Natural killer cell (primary cell): ENCODE results near the gene VIPR2. TPM values are rescaled to one million over a fixed set of nuclear protein-coding genes. Genes with fewer than 3 reads are reported as not detected.

ENCODE experiments used
- ATAC-seq, 3 donors: fragments of 150-1000 bp in 2 of 3; fragments of 200-7000 bp in 1 of 3; cut with Tn5 transposase; 1 replicate in 1 of 3; 2 replicates in 2 of 3; pipeline ENCODE4 v1.10.0; 2021; ENCODE audit warnings: mild to moderate bottlenecking in 2 of 3, moderate library complexity in 2 of 3
- DNase-seq, 2 donors: peaks; one replicate each; pipeline versions ENCODE4 v3.0.0 to v3.0.0-alpha.2; 2013 to 2021; ENCODE audit warnings: mixed read lengths in 1 of 2
- H3K27ac ChIP-seq: one replicate; pipeline ENCODE4 v1.5.1; 2013; ENCODE audit warnings: mild to moderate bottlenecking, low read length
- H3K27me3 ChIP-seq: one replicate; pipeline ENCODE4 v1.6.1; 2013; ENCODE audit warnings: low read length; ENCODE audit not compliant: control insufficient read depth, insufficient read depth
- H3K36me3 ChIP-seq: one replicate; pipeline ENCODE4 v1.6.1; 2013; ENCODE audit warnings: low read length; ENCODE audit not compliant: control insufficient read depth, insufficient read depth
- H3K4me1 ChIP-seq: one replicate; pipeline ENCODE4 v1.6.1; 2013; ENCODE audit warnings: low read length; ENCODE audit not compliant: control insufficient read depth, insufficient read depth
- H3K4me3 ChIP-seq: one replicate; pipeline ENCODE4 v1.5.1; 2013; ENCODE audit warnings: low read length
- H3K9me3 ChIP-seq: one replicate; pipeline ENCODE4 v1.6.1; 2013; ENCODE audit warnings: low read length; ENCODE audit not compliant: control insufficient read depth, insufficient read depth
- H3K27ac Mint-ChIP-seq, 2 donors: one replicate each; pipeline ENCODE4 v1.8.0; 2022; ENCODE audit warnings: mild to moderate bottlenecking in 2 of 2, mixed read lengths in 2 of 2, moderate library complexity in 1 of 2
- H3K27me3 Mint-ChIP-seq, 2 donors: one replicate each; pipeline ENCODE4 v1.8.0; 2022; ENCODE audit warnings: low read depth in 2 of 2, mixed read lengths in 2 of 2
- H3K36me3 Mint-ChIP-seq: one replicate; pipeline ENCODE4 v1.8.0; 2022; ENCODE audit warnings: mixed read lengths
- H3K4me1 Mint-ChIP-seq, 2 donors: one replicate each; pipeline ENCODE4 v1.8.0; 2022; ENCODE audit warnings: mixed read lengths in 2 of 2
- H3K4me3 Mint-ChIP-seq: one replicate; pipeline ENCODE4 v1.8.0; 2022; ENCODE audit warnings: mild to moderate bottlenecking, moderate library complexity, mixed read lengths
- H3K9me3 Mint-ChIP-seq, 2 donors: one replicate each; pipeline ENCODE4 v1.8.0; 2022; ENCODE audit warnings: mixed read lengths in 2 of 2
- CTCF ChIP-seq: fragments of 200-600 bp; IDR thresholded peaks from one replicate; pipeline ENCODE4 v1.8.0; 2022; ENCODE audit warnings: antibody characterized with exemption
- WGBS: methylation state at CpG from one replicate; pipeline ENCODE4 v1.1.7; 2013; ENCODE audit warnings: missing lambda C conversion rate; ENCODE audit not compliant: insufficient coverage; 5-methylcytosine and 5-hydroxymethylcytosine counted together
- intact Hi-C: fragments of 100-400 bp; cut with micrococcal nuclease; formaldehyde crosslinking; loops from one replicate; pipeline ENCODE4 v1.14.2; 2022
- total RNA-seq, 4 donors: library from RNA; stranded (reverse); fragments of 120-200 nt in 1 of 4; gene quantifications; one replicate each; pipeline versions ENCODE4 v1.2.3 to v1.2.4, GENCODE V29; 2013 to 2022

Gene VIPR2
- total RNA-seq, 3 donors from 2014 or later (not counting 1 experiment from before 2014, with no cell fraction given), result 2.2 to 4.9 (median 4.7) TPM

DNA sequence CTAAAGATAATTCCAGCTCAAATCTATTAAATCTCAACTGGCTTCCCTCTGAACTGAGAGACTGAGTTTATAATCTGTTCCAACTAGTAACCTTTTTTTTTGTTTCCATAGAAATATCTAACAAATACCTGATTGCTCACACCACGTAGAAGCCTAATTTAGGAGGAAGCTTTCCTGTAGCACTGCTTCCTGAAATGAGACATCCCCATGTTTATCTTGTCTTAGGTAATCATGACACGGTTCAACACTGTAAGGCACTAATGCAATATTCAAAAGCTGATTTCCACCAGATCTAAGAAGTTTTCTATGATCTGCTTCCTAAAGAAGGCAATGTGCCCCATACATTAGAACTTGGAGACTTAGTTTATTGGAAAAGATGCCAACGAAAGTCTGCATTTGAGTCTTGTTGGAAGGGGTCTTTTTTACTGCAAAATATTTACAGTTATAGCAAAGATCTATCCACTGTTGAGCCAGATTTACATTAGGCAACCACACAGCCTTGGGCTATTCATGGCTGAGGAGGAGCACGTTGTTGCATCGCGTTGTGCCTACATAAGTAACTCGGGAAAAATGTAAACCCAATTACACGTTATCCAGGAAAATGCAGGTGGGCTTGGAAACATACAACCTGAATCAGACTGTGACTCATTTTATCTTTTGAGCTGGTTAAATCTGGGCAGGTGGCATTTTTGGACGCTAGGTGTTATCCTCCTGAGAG, 66.3 kb downstream of the VIPR2 start:
- no peak for DNase-seq

DNA sequence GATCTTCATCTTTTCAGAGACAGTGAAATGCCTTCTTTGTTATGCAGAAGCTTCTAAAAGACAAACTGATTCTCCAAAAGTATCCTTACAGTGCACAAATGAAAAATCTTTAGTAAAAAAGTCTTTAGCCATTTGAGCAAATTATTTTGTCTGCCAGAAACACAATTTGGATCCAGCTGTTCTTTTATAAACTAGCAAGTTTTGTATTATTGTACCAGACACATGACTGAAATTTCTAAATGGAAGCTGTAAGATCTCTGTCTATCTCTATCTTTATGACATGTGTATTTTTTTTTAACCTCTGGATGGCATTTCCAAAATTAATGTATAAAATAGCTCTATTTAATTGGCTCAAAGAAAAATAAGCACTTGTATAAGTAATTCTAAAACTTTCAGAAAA, 68.3 kb downstream of the VIPR2 start:
- peaks cover 7 to 8% of the 10 kb centered on the region in 2 donors for H3K27me3 Mint-ChIP-seq
- H3K27ac Mint-ChIP-seq, result no peak overlapping the region
- Histone ChIP-seq H3K4me3 (no peak overlapping the region), H3K4me1 (peaks cover under 1% of the 10 kb centered on the region), H3K9me3 (no peaks in the 10 kb centered on the region), H3K27ac (no peak overlapping the region), H3K27me3 (no peaks in the 10 kb centered on the region), H3K36me3 (no peaks in the 10 kb centered on the region)
- no peak for TF ChIP-seq CTCF
- intact Hi-C loops, result no loop called here
- ATAC-seq (no peak), DNase-seq (no peak)
- no peaks in the 10 kb centered on the region for H3K36me3 Mint-ChIP-seq
- H3K9me3 Mint-ChIP-seq, result no peaks in the 10 kb centered on the region
- peaks cover 0 to 2% of the 10 kb centered on the region in 2 donors for H3K4me1 Mint-ChIP-seq
- H3K4me3 Mint-ChIP-seq, result no peak overlapping the region

More for the DNA sequence above, 66.3 kb downstream of the VIPR2 start:
- Mint-ChIP-seq H3K27me3 (peaks cover 7 to 8% of the 10 kb centered on the region in 2 donors), H3K36me3 (no peaks in the 10 kb centered on the region), H3K9me3 (no peaks in the 10 kb centered on the region), H3K27ac (no peak overlapping the region), H3K4me1 (peaks cover 0 to 7% of the 10 kb centered on the region in 2 donors), H3K4me3 (no peak overlapping the region)
- no peak overlapping the region for H3K27ac ChIP-seq
- no peaks in the 10 kb centered on the region for H3K27me3 ChIP-seq
- ATAC-seq, result no peak
- no peaks in the 10 kb centered on the region for H3K9me3 ChIP-seq
- TF ChIP-seq CTCF, result no peak
- no peak overlapping the region for H3K4me3 ChIP-seq
- 90% methylated on average over 9 of the region's 9 CpGs for WGBS
- intact Hi-C loops, result no loop called here
- H3K4me1 ChIP-seq, result no peaks in the 10 kb centered on the region
- no peaks in the 10 kb centered on the region for H3K36me3 ChIP-seq

GRCh38 chr7:159075563-159076238, 69.0 kb downstream of the VIPR2 start:
- no peaks in the 10 kb centered on the region for H3K27me3 ChIP-seq
- no peaks in the 10 kb centered on the region for H3K36me3 ChIP-seq
- no peak overlapping the region for H3K4me3 ChIP-seq
- Mint-ChIP-seq H3K4me3 (no peak overlapping the region), H3K27me3 (peaks cover 7 to 8% of the 10 kb centered on the region in 2 donors), H3K9me3 (no peaks in the 10 kb centered on the region), H3K4me1 (peaks cover 2 to 8% of the 10 kb centered on the region in 2 donors), H3K27ac (no peak overlapping the region), H3K36me3 (no peaks in the 10 kb centered on the region)
- no peak for ATAC-seq
- peaks cover 7% of the 10 kb centered on the region for H3K4me1 ChIP-seq
- no peak overlapping the region for H3K27ac ChIP-seq
- TF ChIP-seq CTCF, result no peak
- no peak for DNase-seq
- WGBS, result 90% methylated on average over 17 of the region's 17 CpGs
- intact Hi-C loops, result no loop called here
- H3K9me3 ChIP-seq, result no peaks in the 10 kb centered on the region
